Keratinocyte (primary cell): ENCODE data around the gene INS.

Source experiments
- CTCF ChIP-seq, 3 experiments: IDR thresholded peaks in 1 of 3; conservative IDR thresholded peaks in 1 of 3; optimal IDR thresholded peaks in 1 of 3; 2 replicates in 2 of 3; 3 replicates in 1 of 3; pipeline versions ENCODE3 to v1.5.1; 2011; ENCODE audit warnings: low read length in 3 of 3, mild to moderate bottlenecking in 3 of 3, moderate library complexity in 2 of 3, control low read depth in 1 of 3, inconsistent platforms in 1 of 3; ENCODE audit not compliant: insufficient read depth in 2 of 3; ENCODE audit errors: extremely low read depth in 1 of 3
- EZH2 ChIP-seq: IDR thresholded peaks from one replicate; pipeline ENCODE4 v1.6.1; 2012; ENCODE audit warnings: inconsistent platforms, mild to moderate bottlenecking, low read length, moderate library complexity

- TF ChIP-seq CTCF (optimal IDR thresholded peaks at IDR 0.05 in 1 of 3, IDR thresholded peaks at IDR 0.05 in 1 of 3, conservative IDR thresholded peaks at IDR 0.05 in 1 of 3; ENCODE audit: extremely low read depth in 1 of 3, insufficient read depth in 2 of 3, low read length in 3 of 3): no peak
- no peak for TF ChIP-seq EZH2
These were observed 47.0 kb upstream of the INS start for GRCh38 chr11:2207773-2208621.
